ENCODE data around the gene CBS. TPM values are rescaled to one million over a fixed set of nuclear protein-coding genes. Genes with fewer than 3 reads are reported as not detected.
"Not testable (repeated sequence)": the region's sequence is repeated elsewhere in the genome, so short reads cannot be mapped to it uniquely, and the experiment has no call there.

CBS gene
- polyA plus RNA-seq, 2 of the 4 experiments (the other 2 are of a cell fraction) = 13.7 to 38.3 TPM

GRCh38 chr21:43037918-43038658, 37.5 kb downstream of the CBS start:
- ATAC-seq; H3K9me3 ChIP-seq; H3K4me2 ChIP-seq; FAIRE-seq; POLR2A ChIA-PET; H3K4me1 ChIP-seq; DNase-seq (ENCODE audit: low read depth in 1 of 2, low spot score in 1 of 2); H3K4me3 ChIP-seq; H3K27ac ChIP-seq; CTCF ChIA-PET: not testable (repeated sequence)
- WGBS (ENCODE audit: missing lambda C conversion rate) = 73% methylated on average over 5 of the region's 19 CpGs

DNA sequence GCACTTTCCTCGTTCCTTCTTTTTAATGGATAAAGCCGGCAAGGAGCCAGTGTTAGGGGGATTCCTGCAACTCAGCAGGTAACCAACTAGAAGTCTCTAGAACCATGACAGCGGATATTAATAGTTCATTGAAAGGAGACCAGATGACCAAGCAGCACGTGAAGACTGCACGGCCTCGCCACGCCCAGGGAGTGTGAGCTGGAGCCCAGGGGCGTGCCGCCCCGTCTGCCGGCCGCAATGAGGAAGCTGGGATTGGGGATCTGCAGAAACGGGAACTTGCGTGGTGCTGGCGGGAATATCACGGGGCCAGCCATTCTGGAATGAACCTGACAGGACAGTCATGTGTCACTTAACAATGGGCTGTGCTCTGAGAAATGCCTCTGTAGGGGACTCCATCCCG, 38.7 kb downstream of the CBS start:
- CTCF ChIA-PET; H3K4me1 ChIP-seq; H3K4me2 ChIP-seq; H3K9me3 ChIP-seq; H3K27ac ChIP-seq; ATAC-seq; H3K4me3 ChIP-seq; POLR2A ChIA-PET; FAIRE-seq; DNase-seq (ENCODE audit: low read depth in 1 of 2, low spot score in 1 of 2): not testable (repeated sequence)
- 96% methylated on average over 9 of the region's 17 CpGs for WGBS (ENCODE audit: missing lambda C conversion rate)

GRCh38 chr21:43034826-43035225, 40.8 kb downstream of the CBS start:
- WGBS (ENCODE audit: missing lambda C conversion rate) = 69% methylated on average over 5 of the region's 5 CpGs
- no peak overlapping the region for H3K4me2 ChIP-seq
- FAIRE-seq (no peak), ATAC-seq (no peak), DNase-seq (ENCODE audit: low read depth in 1 of 2, low spot score in 1 of 2) (no peak)
- H3K27ac ChIP-seq = no peak overlapping the region
- no peaks in the 10 kb centered on the region for H3K9me3 ChIP-seq
- no peak for TF ChIP-seq EP300 (IDR thresholded peaks at IDR 0.05)
- H3K4me1 ChIP-seq = no peaks in the 10 kb centered on the region
- ChIA-PET CTCF (no interaction called here), POLR2A (no interaction called here)
- H3K4me3 ChIP-seq = no peak overlapping the region

DNA sequence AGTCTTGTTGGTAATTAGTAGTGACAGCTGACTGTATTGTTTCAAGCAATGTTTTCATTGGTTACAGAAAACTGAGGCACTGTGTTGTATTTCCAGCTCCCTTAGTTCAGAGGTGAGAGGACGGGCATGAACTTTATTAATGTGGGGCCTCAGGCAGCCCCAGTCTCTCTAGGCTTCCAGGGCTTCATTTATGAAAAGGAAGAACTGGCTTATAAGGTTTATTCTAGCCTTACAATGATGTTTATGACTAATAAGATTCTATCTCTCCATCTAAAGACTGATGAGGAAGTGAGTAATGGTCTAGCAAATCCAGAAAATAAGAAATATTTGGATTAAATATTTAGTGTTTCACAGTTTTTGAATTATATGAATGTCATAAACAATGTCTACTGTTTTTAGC, 41.5 kb downstream of the CBS start:
- Histone ChIP-seq H3K4me1 (no peaks in the 10 kb centered on the region), H3K27ac (no peak overlapping the region), H3K9me3 (no peaks in the 10 kb centered on the region), H3K4me3 (no peak overlapping the region), H3K4me2 (no peak overlapping the region)
- FAIRE-seq (no peak), DNase-seq (ENCODE audit: low read depth in 1 of 2, low spot score in 1 of 2) (no peak), ATAC-seq (no peak)
- TF ChIP-seq PBX3 (IDR thresholded peaks at IDR 0.05) (no peak), ZC3H11A (IDR thresholded peaks at IDR 0.05) (no peak), ZFP36 (IDR thresholded peaks at IDR 0.05; ENCODE audit: borderline replicate concordance, partially characterized antibody) (no peak), TFCP2L1 (CRISPR knock-in tag; IDR thresholded peaks at IDR 0.05) (no peak), SMC3 (IDR thresholded peaks at IDR 0.05) (no peak), CHD2 (IDR thresholded peaks at IDR 0.05; ENCODE audit: low read length, partially characterized antibody) (no peak), HMGXB4 (CRISPR knock-in tag; IDR thresholded peaks at IDR 0.05; ENCODE audit: borderline replicate concordance) (no peak), JUNB (IDR thresholded peaks at IDR 0.05) (no peak), NFE2L2 (conservative IDR thresholded peaks at IDR 0.05; ENCODE audit: low read length) (no peak), KDM5A (IDR thresholded peaks at IDR 0.05) (no peak)
- TF ChIP-seq, protein P1, sequence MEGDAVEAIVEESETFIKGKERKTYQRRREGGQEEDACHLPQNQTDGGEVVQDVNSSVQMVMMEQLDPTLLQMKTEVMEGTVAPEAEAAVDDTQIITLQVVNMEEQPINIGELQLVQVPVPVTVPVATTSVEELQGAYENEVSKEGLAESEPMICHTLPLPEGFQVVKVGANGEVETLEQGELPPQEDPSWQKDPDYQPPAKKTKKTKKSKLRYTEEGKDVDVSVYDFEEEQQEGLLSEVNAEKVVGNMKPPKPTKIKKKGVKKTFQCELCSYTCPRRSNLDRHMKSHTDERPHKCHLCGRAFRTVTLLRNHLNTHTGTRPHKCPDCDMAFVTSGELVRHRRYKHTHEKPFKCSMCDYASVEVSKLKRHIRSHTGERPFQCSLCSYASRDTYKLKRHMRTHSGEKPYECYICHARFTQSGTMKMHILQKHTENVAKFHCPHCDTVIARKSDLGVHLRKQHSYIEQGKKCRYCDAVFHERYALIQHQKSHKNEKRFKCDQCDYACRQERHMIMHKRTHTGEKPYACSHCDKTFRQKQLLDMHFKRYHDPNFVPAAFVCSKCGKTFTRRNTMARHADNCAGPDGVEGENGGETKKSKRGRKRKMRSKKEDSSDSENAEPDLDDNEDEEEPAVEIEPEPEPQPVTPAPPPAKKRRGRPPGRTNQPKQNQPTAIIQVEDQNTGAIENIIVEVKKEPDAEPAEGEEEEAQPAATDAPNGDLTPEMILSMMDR (IDR thresholded peaks at IDR 0.05) = no peak
- WGBS (ENCODE audit: missing lambda C conversion rate) = 77% methylated on average over 1 of the region's 1 CpG
- POLR2A ChIA-PET = no interaction called here
- CTCF ChIA-PET = interaction anchor here (0.6 kb wide), 1 partner anchor 76 kb away, joined by 3 read pairs; no protein-coding TSS in a partner anchor

Data from A549 (cell line).